MM.1S (cell line): ENCODE measurements around the gene DYRK1B.

Source experiments
- DNase-seq: peaks from one replicate; pipeline ENCODE4 v3.0.0-alpha.2; 2015
- H2AFZ ChIP-seq: fragments of 300-600 bp; sonication (generic); 2 replicates; pipeline ENCODE4 v1.6.0; 2016; ENCODE audit warnings: antibody characterized with exemption, low read length
- H3F3A ChIP-seq: fragments of 300-600 bp; sonication (generic); 2 replicates; pipeline ENCODE4 v1.6.1; 2016; ENCODE audit warnings: mild to moderate bottlenecking, antibody characterized with exemption, low read length, moderate library complexity, mixed read lengths; ENCODE audit not compliant: insufficient read depth
- H3K27ac ChIP-seq: fragments of 300-600 bp; sonication (generic); 2 replicates; pipeline ENCODE4 v1.5.1; 2016; ENCODE audit warnings: mild to moderate bottlenecking, low read length
- H3K27me3 ChIP-seq: fragments of 300-600 bp; sonication (generic); replicated peaks from 2 replicates; pipeline ENCODE4 v1.6.0; 2016; ENCODE audit warnings: low read length; ENCODE audit not compliant: insufficient read depth
- H3K36me3 ChIP-seq: fragments of 300-600 bp; sonication (generic); replicated peaks from 2 replicates; pipeline ENCODE4 v1.6.1; 2016; ENCODE audit warnings: mild to moderate bottlenecking, low read length, mixed read lengths; ENCODE audit not compliant: insufficient read depth
- H3K4me1 ChIP-seq: fragments of 300-600 bp; sonication (generic); 2 replicates; pipeline ENCODE4 v1.6.1; 2016; ENCODE audit warnings: low read length, mixed read lengths
- H3K4me2 ChIP-seq: fragments of 300-600 bp; sonication (generic); 2 replicates; pipeline ENCODE4 v1.6.0; 2016; ENCODE audit warnings: low read depth, low read length
- H3K4me3 ChIP-seq: fragments of 300-600 bp; sonication (generic); 2 replicates; pipeline ENCODE4 v1.5.1; 2016; ENCODE audit warnings: low read length, mixed read lengths
- H3K79me2 ChIP-seq: fragments of 300-600 bp; sonication (generic); 2 replicates; pipeline ENCODE4 v1.6.1; 2016; ENCODE audit warnings: mixed run types, low read length, mixed read lengths
- H3K9ac ChIP-seq: fragments of 300-600 bp; sonication (generic); 2 replicates; pipeline ENCODE4 v1.6.1; 2016; ENCODE audit warnings: low read length, mixed read lengths
- H3K9me2 ChIP-seq: fragments of 300-600 bp; sonication (generic); replicated peaks from 2 replicates; pipeline ENCODE4 v1.6.1; 2016; ENCODE audit warnings: mild to moderate bottlenecking, low read length, mixed read lengths; ENCODE audit not compliant: insufficient read depth
- H3K9me3 ChIP-seq: fragments of 300-600 bp; sonication (generic); replicated peaks from 2 replicates; pipeline ENCODE4 v1.6.1; 2016; ENCODE audit warnings: mild to moderate bottlenecking, low read length, mixed read lengths; ENCODE audit not compliant: insufficient read depth
- H4K20me1 ChIP-seq: fragments of 300-600 bp; sonication (generic); 2 replicates; pipeline ENCODE4 v1.6.1; 2016; ENCODE audit warnings: mild to moderate bottlenecking, low read length, moderate library complexity, mixed read lengths; ENCODE audit not compliant: insufficient read depth
- EZH2 ChIP-seq: fragments of 300-600 bp; sonication (generic); optimal IDR thresholded peaks from 2 replicates; pipeline ENCODE3; 2017; ENCODE audit warnings: low read depth, mild to moderate bottlenecking, antibody characterized with exemption, low read length, mixed read lengths
- EZH2phosphoT487 ChIP-seq: fragments of 300-600 bp; sonication (generic); IDR thresholded peaks from 2 replicates; pipeline ENCODE4 v1.6.1; 2018; ENCODE audit warnings: antibody characterized with exemption, low read length
- TF ChIP-seq, protein P1 (sequence below): fragments of 300-600 bp; sonication (generic); IDR thresholded peaks from 2 replicates; pipeline ENCODE4 v1.5.1; 2016; ENCODE audit warnings: antibody characterized with exemption, low read length, mixed read lengths

The DYRK1B gene

GRCh38 chr19:39805104-39805503 is 28.9 kb downstream of the DYRK1B start:
- no peak for TF ChIP-seq EZH2phosphoT487
- Histone ChIP-seq H3K9me2 (no peaks in the 10 kb centered on the region), H3K4me1 (no peaks in the 10 kb centered on the region), H3K27me3 (no peaks in the 10 kb centered on the region), H3K4me2 (no peak overlapping the region), H3K4me3 (no peak overlapping the region), H3K9ac (no peak overlapping the region), H3K79me2 (no peaks in the 10 kb centered on the region), H2AFZ (no peak overlapping the region), H3K9me3 (no peaks in the 10 kb centered on the region), H3K36me3 (no peaks in the 10 kb centered on the region), H3F3A (no peaks in the 10 kb centered on the region), H3K27ac (no peak overlapping the region), H4K20me1 (no peaks in the 10 kb centered on the region)
- DNase-seq, result no peak

GRCh38 chr19:39802958-39803357 is 31.0 kb downstream of the DYRK1B start:
- H3K27ac ChIP-seq, result no peak overlapping the region
- DNase-seq, result no peak
- no peak overlapping the region for H3K9ac ChIP-seq
- H3K27me3 ChIP-seq, result no peaks in the 10 kb centered on the region
- H3K36me3 ChIP-seq, result no peaks in the 10 kb centered on the region
- no peaks in the 10 kb centered on the region for H3K9me2 ChIP-seq
- TF ChIP-seq, protein P1, sequence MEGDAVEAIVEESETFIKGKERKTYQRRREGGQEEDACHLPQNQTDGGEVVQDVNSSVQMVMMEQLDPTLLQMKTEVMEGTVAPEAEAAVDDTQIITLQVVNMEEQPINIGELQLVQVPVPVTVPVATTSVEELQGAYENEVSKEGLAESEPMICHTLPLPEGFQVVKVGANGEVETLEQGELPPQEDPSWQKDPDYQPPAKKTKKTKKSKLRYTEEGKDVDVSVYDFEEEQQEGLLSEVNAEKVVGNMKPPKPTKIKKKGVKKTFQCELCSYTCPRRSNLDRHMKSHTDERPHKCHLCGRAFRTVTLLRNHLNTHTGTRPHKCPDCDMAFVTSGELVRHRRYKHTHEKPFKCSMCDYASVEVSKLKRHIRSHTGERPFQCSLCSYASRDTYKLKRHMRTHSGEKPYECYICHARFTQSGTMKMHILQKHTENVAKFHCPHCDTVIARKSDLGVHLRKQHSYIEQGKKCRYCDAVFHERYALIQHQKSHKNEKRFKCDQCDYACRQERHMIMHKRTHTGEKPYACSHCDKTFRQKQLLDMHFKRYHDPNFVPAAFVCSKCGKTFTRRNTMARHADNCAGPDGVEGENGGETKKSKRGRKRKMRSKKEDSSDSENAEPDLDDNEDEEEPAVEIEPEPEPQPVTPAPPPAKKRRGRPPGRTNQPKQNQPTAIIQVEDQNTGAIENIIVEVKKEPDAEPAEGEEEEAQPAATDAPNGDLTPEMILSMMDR, result no peak
- H3K79me2 ChIP-seq, result no peaks in the 10 kb centered on the region
- no peaks in the 10 kb centered on the region for H3K9me3 ChIP-seq
- H3K4me3 ChIP-seq, result no peak overlapping the region
- no peaks in the 10 kb centered on the region for H3K4me1 ChIP-seq
- H4K20me1 ChIP-seq, result no peaks in the 10 kb centered on the region
- no peaks in the 10 kb centered on the region for H3F3A ChIP-seq
- H3K4me2 ChIP-seq, result no peak overlapping the region
- no peak overlapping the region for H2AFZ ChIP-seq

DNA sequence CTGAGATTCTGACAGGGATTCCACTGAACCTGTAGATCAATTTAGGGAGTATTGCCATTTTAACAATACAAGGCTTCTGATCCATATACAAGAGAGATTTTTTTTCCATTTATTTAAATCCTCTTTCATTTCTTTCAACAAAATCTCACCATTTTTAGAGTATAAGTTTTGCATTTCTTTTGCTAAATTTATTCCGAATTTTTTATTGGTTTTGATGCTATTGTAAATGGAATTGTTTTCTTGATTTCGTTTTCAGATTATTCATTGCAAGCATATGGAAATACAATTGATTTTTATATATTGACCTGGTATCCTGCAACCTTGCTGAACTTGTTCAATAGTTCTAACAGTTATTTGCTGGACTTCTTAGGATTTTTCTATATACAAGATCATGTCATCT is 36.9 kb downstream of the DYRK1B start:
- 0 out of 2 replicates have a peak, but pooled peaks cover 3% of the 10 kb centered on the region for H3K27me3 ChIP-seq

DNA sequence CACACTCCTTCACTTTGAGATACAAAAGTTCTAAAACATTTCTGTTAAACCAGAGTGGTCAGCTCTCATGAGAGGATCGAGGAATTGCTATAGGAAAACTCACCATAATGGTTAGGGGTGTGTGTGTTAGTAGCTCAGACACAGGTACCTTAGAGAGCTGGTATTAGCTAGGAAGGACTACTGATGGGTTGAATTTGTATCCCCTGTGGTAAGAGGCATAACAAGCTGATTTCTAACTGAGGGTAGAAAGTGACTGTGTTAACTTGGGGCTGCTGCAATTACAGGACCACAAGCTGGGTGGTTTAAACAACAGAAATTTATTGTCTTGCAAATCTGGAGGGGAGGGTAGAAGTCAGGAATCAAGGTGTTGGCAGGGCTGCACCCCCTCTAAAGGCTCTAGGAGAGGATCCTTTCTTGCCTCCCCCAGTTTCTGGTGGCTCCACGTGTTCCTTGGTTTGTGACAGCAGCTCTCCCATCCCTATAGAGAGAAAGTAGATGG is 37.9 kb downstream of the DYRK1B start:
- H4K20me1 ChIP-seq, result no peaks in the 10 kb centered on the region
- no peak overlapping the region for H3K27ac ChIP-seq
- H3K9me3 ChIP-seq, result no peaks in the 10 kb centered on the region
- H3K4me2 ChIP-seq, result no peak overlapping the region
- no peaks in the 10 kb centered on the region for H3K79me2 ChIP-seq
- H3K4me1 ChIP-seq, result peaks cover 13% of the 10 kb centered on the region; the same call in 1 of the 2 replicates
- no peak overlapping the region for H3K4me3 ChIP-seq
- no peaks in the 10 kb centered on the region for H3K36me3 ChIP-seq
- TF ChIP-seq, protein P1, result no peak
- TF ChIP-seq EZH2phosphoT487, result no peak
- no peak for TF ChIP-seq EZH2
- H3F3A ChIP-seq, result peaks cover 6% of the 10 kb centered on the region
- no peak overlapping the region for H2AFZ ChIP-seq
- H3K9ac ChIP-seq, result no peak overlapping the region
- DNase-seq, result no peak
- no peaks in the 10 kb centered on the region for H3K9me2 ChIP-seq
- 0 out of 2 replicates have a peak, but pooled peaks cover 3% of the 10 kb centered on the region for H3K27me3 ChIP-seq

More for the DNA sequence above, 36.9 kb downstream of the DYRK1B start:
- Histone ChIP-seq H3K27ac (no peak overlapping the region), H3K36me3 (no peaks in the 10 kb centered on the region), H3K9me3 (no peaks in the 10 kb centered on the region), H3K9me2 (no peaks in the 10 kb centered on the region), H3K9ac (no peak overlapping the region), H3K4me2 (no peak overlapping the region), H3K79me2 (no peaks in the 10 kb centered on the region), H4K20me1 (no peaks in the 10 kb centered on the region), H2AFZ (no peak overlapping the region), H3K4me3 (no peak overlapping the region), H3K4me1 (peaks cover 13% of the 10 kb centered on the region; the same call in 1 of the 2 replicates), H3F3A (peaks cover 6% of the 10 kb centered on the region)
- DNase-seq, result no peak
- no peak for TF ChIP-seq EZH2
- TF ChIP-seq, protein P1, result no peak
- no peak for TF ChIP-seq EZH2phosphoT487
